ENCODE measurements around the gene DDX1.
"Not testable (repeated sequence)": the region's sequence is repeated elsewhere in the genome, so short reads cannot be mapped to it uniquely, and the experiment has no call there.

DDX1 gene

DNA sequence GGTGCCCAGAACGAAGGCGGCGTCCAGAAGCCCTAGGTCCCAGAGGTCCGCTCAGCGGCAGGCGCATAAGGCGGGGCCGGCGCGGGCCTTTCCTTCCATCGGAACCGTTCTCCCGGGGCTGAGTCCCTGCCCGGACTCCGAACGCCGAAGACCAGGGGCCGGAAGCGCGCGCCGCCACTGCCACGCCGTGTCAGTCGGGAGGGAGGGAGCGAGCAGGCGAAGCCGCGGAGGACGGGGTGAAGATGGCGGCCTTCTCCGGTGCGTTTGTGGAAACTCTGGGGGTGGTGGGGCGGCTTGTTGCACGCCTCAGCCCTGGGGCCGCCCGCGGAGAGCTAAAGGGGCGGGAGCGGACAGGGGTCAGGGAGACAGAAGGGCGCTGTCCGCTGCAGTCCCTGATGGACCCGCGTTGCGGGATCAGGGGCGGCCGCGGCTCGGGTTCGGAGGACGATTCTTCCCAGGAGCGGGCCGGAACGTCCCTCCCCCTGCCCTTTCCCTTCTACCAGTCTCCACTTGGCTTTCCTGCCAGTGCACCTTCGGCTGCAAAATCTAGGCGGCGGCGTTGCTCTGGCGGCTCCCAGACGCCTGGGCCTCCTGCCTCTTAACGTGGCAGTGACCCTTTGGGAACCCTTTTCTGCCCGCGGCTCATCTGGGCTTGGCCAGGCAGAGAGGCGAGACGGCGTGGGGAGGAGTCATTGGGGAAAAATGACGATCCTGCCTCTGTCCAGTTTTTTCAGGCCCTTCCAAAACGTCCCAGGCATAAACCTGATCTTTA lies at the start of gene DDX1:
Gene DDX1 (plus strand): TSS at position 177 of the 772 bp plus-strand sequence. CDS start 66 bp downstream, at position 243.
- peak; percentile 89 for DNase-seq

GRCh38 chr2:15542269-15542668 lies 49.4 kb upstream of the DDX1 start:
- DNase-seq = not testable (repeated sequence)

DNA sequence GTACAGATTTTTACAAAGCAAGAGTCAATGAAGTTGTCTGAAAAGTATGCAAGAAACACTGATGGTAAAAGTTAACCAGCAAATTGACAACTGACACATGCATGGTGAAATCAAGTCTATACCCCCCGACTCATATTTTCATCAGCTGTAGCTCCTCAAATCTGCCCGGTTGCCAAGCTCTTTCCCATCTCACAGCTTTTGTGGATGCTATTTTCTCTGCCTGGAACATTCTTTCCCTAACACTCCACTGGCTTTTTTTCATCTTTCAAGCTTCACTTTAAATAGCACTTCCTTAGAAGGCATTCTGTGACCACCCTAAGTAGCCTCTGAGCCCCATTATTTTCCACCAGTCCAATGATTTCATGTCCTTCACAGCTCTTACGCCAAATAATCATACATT lies 48.6 kb upstream of the DDX1 start:
- no peak for DNase-seq

GRCh38 chr2:15543541-15543940 lies 48.1 kb upstream of the DDX1 start:
- DNase-seq = no peak

DNA sequence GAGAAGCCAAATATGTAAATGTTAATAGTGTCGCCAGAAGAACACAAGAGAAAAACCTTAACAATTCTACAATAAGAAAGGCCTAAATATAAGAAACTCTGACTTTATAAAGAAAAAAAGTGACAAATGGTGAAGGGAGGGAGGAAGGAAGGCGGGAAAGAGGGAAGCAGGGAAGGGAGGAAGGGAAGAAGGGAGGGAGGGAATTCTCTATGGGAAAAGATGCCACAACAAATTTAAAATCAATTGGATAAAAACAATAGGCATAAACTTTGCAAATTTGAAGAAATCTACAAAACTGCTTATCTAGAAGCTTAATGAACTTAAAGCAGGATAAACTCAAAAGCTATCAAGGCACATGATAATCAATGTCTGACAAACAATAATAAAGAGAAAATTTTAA lies 47.4 kb upstream of the DDX1 start:
- DNase-seq = no peak

DNA sequence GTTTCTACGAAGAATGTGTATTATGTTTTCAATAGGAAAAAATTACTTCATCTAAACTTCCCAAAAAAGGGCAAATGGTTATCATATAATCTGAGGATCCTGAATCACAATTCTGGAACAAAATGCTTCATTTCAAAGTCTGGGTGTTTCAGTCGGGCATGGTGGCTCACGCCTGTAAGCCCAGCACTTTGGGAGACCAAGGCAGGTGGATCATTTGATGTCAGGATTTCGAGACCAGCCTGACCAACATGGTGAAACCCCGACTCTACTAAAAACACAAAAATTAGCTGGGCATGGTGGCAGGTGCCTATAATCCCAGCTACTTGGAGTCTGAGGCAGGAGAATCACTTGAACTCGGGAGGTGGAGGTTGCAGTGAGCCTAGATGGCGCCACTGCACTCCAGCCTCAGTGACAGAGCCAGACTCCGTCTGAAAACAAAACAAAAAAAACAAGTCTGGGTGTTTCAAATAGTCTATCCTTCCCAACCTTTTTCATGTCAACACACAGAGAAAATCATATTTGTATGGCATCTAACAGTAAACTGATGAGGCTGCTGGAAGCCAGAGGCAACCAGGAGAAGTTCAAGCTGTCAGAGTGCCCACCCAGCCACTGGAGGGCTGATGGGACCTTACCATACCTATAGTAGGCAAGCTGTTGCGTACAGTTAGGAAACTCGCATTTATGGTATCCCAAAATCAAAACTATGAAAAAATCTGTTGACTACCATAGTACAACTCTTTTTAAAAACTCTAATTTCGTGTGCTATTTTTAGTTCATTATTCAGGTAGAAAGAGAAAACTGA lies 45.2 kb upstream of the DDX1 start:
- DNase-seq = no peak

DNA sequence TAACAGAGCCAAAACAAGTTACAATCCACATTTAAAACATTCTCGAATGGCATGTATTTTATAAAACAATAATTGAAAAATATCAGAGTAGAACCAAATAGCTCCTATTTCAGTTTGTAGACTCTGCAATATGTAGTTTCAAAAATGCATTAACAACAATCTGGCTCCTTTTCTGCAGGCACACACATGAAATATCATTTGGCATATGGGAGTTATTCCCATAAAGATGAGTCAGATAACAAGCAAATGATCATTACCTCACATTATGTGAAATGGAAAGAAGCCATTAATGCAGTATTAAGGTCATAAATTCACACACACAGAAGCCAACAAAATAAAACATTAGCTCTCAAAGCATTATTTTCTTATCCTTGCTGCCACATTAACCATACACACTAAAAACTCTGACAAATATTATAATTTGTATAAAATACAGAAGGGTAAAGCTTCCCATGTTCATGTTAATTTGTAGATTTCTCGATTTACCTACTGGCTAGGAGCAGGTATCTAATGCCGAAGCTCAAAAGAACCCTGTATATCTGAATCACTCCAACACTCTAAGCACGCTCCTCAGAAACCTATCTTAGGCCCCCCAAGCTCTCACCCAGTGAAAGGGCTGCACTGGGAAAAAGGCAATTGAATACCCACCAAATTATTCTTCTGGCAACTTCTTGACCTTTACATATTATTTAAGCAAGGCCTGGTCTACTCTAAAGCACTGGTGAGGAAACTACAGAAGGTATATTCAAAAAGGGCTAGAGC lies 44.4 kb upstream of the DDX1 start:
- no peak for DNase-seq

GRCh38 chr2:15548974-15549373 lies 42.7 kb upstream of the DDX1 start:
- DNase-seq = no peak

DNA sequence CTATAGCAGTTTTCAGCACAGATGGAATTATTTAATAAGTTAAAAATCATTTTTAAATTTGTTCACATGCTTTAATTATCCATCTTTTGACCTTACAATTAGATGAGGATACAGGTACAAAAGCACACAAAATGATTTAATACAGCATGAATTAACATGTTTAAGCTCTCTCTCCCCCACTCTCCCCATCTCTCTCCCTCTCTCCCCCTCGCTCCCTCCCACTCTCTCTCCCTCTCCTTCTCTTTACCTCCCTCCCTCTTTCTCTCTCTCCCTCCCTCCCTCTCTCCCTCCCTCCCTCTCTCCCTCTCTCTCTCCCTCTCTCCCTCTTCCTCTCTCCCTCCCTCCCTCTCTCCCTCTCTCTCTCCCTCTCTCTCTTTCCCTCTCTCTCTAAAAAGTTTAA lies 38.1 kb upstream of the DDX1 start:
- DNase-seq = no peak

GRCh38 chr2:15553951-15554350 lies 37.7 kb upstream of the DDX1 start:
- no peak for DNase-seq

- no peak for DNase-seq
These were observed 37.0 kb upstream of the DDX1 start for GRCh38 chr2:15554525-15555218.

DNA sequence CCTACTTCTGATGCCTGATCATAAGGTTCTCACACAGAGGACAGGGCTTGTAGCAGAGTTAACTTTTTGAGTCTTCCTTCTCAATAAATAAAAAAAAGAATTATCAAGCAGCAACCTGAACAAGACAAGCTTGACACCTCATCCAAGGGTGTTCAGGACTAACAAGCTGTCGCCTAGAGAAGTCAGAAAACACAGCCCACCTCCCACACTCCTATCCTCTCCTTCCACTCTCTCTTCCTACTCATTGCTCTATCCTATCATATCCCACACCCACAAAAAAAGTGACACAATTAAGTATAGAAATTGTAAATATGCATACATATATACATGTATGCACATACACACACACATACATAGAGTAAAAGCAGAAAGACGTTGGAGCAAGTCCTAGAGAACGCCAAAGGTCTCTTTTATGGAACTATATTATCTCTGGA lies 35.9 kb upstream of the DDX1 start:
- no peak for DNase-seq

GRCh38 chr2:15556311-15556930 lies 35.2 kb upstream of the DDX1 start:
- DNase-seq = no peak

GRCh38 chr2:15557887-15558311 lies 33.8 kb upstream of the DDX1 start:
- DNase-seq = no peak

DNA sequence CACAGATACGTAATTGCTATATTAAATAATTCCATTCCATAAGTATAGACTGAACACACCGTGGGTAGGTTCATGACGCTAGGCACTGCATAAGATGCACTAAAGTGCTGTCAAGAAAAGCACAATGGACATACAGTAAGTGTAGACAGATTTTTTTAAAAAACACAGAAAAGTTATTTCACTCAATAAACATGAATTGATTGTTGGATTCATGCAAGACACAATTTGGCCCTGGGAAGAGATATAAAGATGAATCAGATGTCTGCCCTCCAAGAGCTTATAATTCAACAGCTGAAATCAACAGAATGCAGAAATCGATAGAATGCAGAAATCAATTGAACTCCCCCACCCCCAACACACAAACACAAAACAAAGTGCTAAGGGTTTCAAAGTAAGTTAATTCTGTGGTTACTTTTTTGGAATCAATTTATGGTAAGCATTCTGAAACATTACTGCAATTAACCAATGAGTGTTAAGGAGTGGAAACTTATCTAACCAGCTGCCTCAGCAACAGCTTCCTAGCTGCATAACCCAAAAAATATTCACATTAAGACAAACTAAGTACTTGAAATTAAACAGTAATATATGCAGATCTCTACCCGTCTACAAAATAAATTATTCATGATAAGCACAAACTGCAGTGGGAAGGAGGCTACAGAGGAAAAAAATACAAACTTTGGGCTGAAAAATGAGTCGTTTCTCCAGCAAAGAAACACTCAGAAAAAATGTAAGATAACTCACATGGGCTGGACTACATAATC lies 32.1 kb upstream of the DDX1 start:
- no peak for DNase-seq

- peak; percentile 4 for DNase-seq
These were observed 31.3 kb upstream of the DDX1 start for GRCh38 chr2:15560140-15560987.

DNA sequence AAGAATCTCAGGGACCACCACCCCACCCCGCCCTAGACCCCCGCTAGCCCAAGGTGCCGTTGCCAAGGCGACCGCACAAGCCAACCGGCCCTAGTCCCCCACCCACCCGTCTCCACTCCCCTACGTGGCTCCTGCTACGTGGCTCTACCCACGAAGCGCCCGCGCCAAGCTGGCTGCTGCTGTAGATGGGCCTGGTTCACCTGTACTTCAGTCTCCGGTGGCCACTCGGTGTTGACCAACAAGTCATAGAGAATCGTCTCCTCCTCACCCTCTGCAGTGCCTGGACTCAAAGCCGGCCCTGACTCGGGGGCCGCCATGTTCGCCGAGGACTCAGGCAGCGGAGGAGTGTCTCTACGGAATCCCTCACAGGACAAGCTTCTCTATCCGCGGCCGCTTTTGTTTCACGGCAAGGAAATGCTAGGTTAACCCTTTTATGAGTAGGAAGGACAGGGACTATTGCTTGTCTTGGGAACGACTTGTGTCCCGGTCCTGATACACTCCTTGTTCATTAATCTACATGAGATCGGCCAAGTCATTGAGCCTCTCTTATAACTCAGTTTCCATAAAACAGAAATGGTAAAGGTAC lies 30.6 kb upstream of the DDX1 start, which contains the start of gene NBAS:
Gene NBAS (minus strand): TSS at position 347 of the 586 bp plus-strand sequence. CDS start 30 bp downstream, at position 317.
- DNase-seq = peak; percentile 86

- DNase-seq = peak; percentile 33
These were observed 29.9 kb upstream of the DDX1 start for GRCh38 chr2:15561574-15562344.
